SU-DHL-6 (cell line): Measurements from ENCODE around the gene GALNT16.

Experiments used
- EZH2phosphoT487 ChIP-seq: fragments of 200-600 bp; sonication (generic), shearing (Covaris generic); conservative IDR thresholded peaks from 2 replicates; pipeline ENCODE4 v1.6.1; 2018; ENCODE audit warnings: mild to moderate bottlenecking, antibody characterized with exemption, low read length, moderate library complexity, mixed read lengths
- TF ChIP-seq, protein P1 (sequence below): fragments of 200-600 bp; sonication (generic); IDR thresholded peaks from one replicate; pipeline ENCODE4 v1.5.1; 2017; ENCODE audit warnings: antibody characterized with exemption, mild to moderate bottlenecking, low read length, moderate library complexity; ENCODE audit not compliant: insufficient read depth, poor library complexity, severe bottlenecking

DNA sequence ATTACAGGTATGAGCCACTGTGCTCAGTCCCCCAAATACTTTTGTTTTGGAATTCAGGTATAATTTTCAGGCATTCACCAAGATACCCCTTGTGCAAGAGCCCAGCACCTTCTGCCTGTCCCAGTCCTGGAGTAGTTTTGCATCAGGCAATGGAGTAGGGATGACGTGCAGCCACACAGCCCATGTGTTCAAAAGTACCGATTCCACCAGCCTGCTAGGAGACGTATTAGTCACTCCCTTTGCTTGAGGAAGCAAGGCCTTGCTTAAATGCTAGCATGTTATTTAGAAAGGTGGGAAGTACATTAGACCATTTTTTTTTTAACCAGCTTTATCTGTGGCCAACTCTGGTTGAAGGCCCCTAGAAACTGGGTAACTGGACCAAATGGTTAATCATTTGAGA lies 15.0 kb upstream of the GALNT16 start:
- TF ChIP-seq, protein P1, sequence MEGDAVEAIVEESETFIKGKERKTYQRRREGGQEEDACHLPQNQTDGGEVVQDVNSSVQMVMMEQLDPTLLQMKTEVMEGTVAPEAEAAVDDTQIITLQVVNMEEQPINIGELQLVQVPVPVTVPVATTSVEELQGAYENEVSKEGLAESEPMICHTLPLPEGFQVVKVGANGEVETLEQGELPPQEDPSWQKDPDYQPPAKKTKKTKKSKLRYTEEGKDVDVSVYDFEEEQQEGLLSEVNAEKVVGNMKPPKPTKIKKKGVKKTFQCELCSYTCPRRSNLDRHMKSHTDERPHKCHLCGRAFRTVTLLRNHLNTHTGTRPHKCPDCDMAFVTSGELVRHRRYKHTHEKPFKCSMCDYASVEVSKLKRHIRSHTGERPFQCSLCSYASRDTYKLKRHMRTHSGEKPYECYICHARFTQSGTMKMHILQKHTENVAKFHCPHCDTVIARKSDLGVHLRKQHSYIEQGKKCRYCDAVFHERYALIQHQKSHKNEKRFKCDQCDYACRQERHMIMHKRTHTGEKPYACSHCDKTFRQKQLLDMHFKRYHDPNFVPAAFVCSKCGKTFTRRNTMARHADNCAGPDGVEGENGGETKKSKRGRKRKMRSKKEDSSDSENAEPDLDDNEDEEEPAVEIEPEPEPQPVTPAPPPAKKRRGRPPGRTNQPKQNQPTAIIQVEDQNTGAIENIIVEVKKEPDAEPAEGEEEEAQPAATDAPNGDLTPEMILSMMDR = no peak
- TF ChIP-seq EZH2phosphoT487 = no peak
